NCI-H446 (cell line): ENCODE data around the gene TRAPPC11.

ENCODE experiments used
- DNase-seq, 2 experiments: peaks; one replicate each; lab custom pipeline; 2025; lab: John Stamatoyannopoulos, UW

TRAPPC11 gene

DNA sequence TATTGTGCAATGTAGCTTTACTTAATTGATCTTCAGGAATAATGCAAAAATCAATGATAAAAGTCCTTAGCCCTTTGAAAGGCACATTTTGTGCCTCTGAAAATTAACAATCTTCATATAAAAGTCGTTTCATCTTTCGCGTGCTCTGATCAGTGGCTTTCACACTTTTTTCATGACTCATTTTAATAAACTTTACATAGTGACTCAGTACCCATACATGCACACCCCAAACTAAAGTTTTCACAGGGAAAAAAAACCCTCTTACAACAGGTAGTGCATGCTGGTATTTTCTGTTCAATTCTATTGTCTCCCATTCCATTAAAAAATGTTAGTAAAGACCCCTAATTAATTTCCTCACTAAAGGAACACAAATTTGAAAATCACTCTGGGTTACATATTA lies 21.6 kb upstream of the TRAPPC11 start:
- DNase-seq: no peak

DNA sequence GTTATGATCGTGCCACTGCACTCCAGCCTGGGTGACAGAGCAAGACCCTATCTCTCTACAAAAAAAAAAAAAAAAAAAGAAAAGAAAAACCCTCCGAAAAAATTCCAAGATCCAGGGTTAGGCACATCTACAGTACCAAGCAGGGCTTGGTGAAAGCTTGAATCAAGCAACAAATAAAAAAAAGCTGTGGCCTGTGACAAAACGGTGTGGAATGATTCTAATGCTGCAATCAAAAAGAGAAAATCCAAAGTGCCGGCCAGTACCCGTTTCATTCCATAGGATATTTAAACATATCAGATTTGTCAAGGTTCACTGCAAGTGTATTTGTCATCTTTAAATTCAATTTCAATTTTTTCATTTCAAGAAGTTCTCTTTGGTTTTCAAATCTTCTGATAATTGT lies 20.7 kb upstream of the TRAPPC11 start:
- DNase-seq: no peak

DNA sequence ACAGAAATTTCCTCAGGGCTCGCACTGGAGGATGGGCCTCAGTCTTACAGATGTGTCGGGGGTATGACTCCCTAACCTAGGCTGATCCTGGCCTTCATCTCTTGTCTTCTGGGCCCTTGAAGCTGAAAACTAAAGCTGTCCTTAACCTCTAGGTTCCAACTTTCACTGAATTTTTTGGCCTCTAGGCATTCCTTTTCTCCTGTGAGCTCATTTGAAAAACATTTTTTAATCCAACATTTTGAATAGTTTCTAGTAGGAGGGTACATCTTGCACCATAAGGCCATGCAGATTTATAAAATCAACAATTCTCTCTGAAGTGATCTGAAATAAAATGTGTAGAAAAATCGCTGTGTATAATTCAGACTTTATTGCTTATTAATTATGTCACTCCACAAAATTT lies 19.8 kb upstream of the TRAPPC11 start:
- no peak for DNase-seq

DNA sequence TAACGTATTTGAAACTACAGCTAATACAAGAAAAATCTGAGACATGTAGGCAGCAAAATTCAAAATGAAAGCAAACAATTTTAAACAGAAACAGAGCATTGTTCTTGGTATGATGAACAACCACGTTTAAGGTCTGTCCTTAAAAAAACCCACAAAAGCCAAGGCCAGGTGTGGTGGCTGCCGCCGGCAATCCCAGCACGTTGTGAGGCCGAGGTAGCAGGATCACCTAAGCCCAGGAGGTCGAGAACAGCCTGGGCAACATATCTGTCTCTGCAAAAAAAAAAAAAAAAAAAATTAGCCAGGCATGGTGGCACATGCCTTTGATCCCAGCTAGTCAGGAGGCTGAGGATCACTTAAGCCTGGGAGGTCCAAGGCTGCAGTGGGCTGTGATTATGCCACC lies 13.8 kb upstream of the TRAPPC11 start:
- no peak for DNase-seq

DNA sequence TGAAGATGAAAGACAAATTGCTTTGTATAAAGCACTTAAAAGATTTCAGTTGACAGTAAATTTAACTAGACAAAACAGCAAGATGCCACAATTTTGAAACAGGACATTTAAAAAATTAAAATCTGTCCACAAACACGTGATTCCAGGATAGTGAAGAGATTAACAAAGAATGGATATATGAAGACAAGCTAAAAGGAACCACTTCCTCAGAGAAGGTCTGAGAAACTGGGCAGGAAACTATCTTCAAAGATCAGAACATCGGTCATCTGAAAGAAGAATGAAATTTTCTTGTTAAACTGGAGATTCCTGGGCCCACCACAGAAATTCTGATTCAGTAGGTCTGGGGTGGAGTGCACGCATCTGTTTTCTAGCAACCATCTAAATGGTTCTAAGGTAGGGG lies 1.5 kb upstream of the TRAPPC11 start:
- no peak for DNase-seq

DNA sequence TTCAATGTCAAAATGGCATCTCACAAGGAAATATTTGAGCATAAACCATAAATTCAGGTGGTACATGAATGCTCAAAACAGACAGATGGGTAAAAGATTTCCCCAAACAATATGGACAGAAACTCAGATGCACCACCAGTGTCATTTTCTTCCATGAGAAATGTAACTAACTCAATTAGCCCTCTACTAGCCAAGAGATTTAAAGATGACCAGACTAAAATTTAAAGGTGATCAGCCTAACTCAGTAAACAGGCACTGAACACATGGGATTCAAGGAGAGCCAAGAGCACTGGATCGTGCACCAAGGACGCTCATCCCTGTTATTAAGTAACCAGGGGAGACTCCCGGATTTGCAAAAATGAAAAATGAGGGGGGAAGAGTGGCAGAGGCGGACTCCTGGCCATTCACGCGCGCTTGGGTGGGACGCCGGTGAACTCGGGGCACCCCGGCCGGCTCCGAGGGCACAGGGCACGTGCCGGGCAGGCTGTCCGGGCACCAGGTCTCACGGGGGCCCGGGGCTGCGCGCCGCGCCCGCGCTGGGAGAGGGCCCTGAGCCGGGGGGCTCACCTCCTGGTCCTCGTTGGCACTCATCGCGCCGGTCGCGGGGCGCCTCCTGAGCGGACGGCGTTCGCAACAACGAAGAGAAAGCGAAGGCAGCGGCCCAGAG lies 598 bp upstream of the TRAPPC11 start:
- DNase-seq: no peak

DNA sequence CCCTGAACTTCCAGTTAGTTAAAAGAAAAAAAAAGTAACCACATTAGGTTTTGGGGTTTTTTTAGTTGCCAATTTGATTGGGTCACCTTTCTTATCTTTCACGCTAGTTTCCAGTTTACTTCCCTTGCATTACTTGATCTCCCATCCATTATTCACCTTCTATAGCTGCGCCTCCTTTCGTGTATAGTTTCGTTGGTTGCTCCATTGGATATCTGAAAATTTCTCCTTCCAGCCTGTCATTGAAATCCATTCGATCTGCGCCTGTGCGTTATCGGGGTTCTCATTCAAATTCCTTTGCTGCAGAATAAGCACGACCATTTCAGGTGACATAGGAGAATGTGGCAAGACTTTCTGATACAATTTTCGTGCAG lies 764 bp downstream of the TRAPPC11 start:
- no peak for DNase-seq

DNA sequence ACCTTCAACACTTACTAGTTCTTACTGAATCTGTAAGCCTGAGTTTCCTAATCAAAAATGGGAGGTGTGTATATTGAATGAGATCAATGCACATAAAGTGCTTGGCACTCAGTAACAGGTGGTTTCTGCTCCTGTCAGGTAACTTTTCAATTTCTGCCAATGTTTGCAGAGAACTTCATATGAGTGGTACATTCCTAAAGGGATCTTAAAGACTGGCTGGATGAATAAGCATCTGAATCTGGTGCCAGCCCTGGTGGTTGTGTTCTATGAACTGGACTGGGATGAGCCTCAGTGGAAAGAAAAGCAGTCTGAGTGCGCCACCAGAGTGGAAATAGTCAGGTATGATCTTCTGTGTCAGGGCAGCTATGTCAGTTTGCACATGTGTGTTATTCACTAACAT lies 7.0 kb downstream of the TRAPPC11 start:
- DNase-seq: no peak

DNA sequence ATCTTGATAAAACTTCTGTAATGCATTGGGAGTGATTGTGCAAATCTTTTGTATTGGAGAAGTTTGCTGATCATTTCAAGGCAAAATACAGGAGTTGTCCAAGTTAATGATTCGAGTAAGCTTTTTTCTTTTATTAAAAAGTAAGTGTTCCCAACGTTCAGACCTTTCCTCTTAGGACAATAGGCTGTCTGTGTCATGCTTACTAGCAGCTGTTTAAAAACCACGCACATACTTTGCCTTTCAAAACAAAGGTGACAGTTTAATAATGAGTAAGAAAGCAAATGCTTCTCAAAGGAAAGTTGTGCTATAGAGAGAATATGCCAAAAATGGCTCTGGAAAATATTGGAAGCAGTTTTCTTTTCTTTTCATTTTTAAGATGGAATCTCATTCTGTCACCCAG lies 11.2 kb downstream of the TRAPPC11 start:
- DNase-seq: no peak

DNA sequence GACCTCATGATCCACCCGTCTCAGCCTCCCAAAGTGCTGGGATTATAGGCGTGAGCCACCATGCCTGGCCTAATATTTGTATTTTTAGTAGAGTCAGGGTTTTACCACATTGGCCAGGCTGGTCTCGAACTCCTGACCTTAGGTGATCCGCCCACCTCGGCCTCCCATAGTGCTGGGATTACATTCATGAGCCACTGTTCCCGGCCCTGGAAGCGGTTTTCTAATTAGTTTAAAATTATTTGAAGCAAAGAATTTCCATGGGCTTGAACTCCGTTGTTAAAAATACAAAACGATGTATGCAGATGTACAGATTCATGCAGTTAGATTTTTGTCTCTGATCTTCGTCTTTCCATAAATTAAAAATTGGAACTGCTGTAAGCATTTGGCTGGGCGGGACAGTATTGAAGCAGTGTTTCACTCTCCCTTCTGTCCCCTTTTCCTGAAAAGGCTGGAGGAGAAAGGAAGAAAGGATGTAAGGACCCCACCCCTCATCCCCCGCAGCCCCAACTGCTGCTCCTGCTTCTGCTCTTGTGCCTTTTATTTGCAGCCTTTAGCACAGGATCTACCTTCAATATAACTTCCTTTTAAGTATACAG lies 12.0 kb downstream of the TRAPPC11 start:
- DNase-seq: no peak

DNA sequence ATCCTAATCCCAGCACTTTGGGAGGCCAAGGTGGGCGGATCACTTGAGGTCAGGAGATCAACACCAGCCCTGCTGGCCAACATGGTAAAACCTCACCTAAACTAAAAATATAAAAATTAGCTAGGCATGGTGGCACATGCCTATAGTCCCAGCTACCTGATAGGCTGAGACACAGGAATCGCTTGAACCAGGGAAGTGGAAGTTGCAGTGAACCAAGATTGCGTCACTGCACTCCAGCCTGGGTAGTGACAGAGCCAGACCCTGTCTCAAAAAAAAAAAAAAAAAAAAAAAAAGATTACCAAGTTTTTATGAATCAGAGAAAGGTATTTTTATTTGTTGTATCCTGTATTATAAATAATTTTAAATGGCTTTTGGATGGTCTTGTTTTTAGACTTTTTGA lies 15.1 kb downstream of the TRAPPC11 start:
- no peak for DNase-seq

DNA sequence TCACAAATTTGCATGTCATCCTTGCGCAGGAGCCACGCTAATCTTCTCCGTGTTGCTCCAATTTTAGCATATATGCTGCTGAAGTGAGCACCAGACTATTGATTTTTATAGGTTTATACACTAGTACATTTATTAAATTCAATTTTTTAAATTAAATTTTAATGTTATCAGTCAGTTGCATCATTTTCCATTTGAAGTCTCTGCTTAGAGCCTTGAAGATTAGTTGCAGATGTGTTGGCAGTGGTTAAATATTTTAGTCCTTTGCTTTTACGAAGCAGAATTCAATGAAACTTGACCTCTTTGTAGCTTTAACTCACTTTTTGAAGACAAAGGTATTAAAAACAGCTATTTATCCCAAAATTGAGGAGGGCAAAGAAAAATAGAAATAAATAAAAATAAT lies 16.5 kb downstream of the TRAPPC11 start:
- no peak for DNase-seq

DNA sequence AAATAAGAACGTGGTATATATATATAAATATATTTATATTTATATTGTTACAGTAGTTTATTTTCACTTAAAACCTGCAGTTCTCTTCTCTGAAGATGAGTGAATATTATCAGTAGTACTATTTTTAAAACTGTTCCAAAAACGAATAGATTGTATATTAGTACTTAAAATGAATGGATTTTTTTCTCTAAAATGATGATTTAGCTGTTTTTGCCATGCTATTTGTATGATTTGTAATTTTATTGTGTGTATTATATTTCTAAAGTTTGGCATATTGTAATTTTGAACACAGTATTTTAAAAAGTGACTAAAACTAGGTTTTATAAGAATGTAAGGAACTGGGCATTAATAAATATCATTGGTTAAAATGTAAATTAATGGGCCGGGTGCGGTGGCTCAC lies 22.0 kb downstream of the TRAPPC11 start:
- DNase-seq: no peak

DNA sequence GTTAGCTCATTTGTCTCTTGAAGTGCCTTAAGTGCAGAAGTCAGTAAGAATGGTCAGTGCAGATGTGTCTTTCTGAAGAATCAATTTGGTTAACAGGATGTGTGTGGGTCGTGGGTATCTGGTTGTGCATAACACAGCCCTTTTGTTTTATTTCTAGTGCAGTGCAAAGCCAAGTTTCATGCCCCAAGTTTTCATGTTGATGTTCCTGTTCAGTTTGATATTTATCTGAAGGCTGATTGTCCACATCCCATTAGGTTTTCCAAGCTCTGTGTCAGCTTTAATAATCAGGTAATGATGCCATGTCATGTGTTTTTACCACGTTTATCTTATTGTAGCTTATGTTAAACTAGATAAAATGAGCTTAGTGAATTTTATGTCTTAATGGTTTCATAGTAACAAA lies 27.4 kb downstream of the TRAPPC11 start:
- no peak for DNase-seq

DNA sequence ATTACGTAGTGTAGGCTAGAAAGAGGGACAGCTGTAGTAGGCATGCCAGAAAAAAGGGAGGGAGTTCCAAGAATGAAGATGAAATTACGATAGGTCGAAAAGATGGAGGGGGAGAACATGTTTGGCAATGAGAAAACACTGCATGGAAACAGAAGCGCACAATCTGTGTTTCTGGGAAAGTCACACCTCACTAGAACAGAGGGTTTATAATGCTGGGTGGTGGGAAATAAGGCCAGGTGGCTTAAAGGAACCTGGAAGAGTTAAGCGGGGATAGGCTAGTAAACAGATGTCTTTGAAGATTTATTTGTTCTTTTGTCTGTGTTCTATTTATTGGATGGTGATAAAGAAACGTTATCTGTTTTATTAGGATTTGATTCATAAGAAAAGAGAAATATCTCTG lies 29.1 kb downstream of the TRAPPC11 start:
- no peak for DNase-seq

DNA sequence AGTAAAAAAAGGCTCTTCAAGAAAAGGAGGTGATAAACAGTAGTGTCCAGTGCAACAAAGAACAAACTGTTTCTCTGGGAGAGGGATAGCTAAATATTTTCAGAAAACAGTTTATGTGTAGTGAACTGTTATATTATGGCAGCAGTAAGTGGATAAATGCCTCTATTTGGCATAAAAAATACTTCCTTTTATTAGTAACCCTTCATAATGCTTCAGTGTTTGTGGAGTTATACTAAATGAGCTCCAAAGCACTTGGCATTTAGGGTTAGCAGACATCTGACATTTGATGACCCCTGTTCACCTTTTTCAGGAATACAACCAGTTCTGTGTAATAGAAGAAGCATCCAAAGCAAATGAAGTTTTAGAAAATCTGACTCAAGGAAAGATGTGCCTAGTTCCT lies 31.9 kb downstream of the TRAPPC11 start:
- no peak for DNase-seq

DNA sequence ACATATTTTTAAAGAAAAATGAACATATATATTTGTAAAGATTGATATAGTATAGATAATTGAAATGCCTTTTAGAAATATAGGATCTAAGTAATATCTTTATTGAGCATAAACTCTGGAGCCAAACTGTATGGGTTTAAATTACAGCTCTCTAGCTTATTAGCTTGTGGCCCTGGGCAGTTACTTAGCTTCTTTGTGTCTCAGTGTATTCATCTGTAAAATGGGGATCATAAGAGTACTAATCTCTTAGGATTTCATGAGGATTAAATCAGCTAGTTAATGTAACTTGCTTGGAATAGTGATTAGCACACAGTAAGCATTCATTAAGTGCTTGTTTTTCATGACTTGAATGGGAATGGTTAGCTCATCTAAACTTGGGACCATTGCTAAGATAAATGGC lies 32.8 kb downstream of the TRAPPC11 start:
- no peak for DNase-seq

DNA sequence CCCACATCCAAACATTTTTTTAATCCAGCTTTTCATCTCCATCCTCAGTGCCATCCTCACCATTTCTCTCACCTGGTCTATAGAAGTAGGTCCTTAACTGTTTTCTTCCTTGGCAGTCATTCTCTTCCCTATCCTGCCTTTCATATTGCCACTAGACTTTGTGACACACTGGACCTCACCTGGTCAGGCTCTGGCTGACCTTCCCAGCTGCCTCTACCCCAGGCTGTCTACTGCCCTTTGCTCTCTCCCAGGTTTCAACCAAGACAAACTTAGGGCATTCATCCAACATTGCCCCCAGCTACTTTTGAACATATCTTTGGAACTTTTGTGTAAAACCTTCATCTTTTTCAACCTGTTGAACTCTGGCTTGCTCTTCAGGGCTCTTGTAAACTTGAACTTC lies 39.8 kb downstream of the TRAPPC11 start:
- DNase-seq: no peak

DNA sequence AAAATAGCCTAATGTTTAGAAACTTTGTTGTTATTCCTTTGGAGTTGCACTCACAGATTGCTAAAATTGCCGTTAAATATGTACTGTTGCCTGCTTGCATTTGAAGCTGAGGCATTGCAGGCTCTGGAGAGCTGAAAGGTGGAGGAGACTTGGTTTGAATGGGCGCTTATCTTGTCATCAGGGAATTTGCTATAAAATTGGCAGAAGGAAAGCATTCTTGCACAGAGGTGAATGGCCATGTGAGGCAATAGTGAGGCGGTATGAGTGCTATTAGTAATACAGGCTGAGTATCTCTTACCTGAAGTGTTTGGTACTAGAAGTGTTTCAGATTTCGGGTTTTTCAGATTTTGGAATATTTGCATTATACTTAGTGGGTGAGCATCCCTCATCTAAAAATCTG lies 41.3 kb downstream of the TRAPPC11 start:
- DNase-seq: no peak

DNA sequence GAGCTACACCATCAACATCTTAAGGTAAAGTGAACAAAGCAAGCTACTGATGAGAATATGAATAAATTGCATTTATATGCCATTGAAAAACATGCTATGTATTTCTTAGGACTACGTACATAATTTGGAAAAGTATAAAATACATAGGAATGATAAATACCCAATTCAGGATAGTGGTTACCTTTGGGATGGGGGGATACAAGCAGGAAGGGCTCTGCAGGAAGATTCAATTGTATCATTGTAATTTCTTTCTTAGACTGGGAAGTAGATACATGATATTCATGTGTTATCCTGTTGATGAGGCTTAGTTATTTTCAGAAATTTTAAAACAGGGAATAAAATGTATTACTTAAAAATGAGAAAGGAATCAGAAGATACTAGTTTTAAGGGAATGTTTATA lies 43.4 kb downstream of the TRAPPC11 start:
- DNase-seq: no peak

DNA sequence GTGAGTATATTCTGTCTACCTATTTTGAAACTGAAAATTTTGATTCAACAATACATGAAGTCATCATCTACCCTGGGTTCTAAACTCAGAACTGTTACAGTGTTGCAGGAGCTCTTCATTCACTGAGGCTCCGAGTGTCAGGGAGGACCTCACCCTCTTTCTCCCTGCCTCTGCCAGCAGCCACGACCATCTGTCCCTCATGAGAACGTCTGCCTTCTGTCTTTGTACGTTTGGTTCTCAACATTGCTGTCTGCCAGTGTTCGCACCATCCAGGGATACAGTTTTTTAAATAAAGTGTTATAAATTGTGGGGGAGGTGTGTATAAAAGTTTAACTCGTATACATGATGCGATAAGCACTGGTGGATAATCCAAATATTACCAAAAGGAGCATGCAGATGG lies 55.5 kb downstream of the TRAPPC11 start:
- DNase-seq: no peak

DNA sequence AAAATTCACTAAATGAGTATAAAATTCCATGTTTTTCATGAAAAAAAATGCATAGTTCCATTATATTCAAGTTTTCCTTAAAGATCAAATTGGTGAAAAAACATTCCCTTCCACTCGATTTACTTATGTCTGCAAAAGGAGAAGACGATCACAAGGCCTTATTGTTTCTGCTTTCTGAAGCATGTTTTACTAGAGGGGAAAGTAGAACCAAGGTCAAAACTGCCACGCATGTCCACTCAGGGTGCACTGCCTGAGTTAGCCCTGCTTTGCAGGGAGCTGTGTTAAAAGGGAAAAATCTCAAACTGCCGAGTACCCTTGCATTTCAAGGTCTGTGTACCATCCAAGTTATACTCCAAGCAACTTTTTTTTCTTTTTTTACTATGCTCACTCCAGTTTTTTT lies 57.2 kb downstream of the TRAPPC11 start:
- no peak for DNase-seq

DNA sequence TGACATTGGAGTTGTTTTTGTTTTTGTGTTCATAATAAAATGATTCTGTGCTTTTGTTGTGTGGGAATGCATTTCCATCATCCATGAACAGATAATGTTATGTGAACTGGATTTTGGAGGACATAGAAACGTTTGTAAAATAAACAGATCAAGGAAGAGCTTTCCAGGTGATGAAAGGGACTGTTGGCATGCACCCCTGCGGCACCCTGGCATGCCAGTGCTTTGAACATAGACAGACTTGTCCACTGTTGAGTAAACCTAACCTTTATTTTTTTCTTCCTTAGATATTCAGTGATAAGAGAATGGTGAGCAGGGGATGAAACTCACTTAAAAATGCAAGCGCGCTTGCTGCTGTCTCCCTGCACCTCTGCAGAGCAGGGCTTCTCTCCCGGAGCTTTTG lies 59.8 kb downstream of the TRAPPC11 start:
- DNase-seq: no peak
